ENCODE data around the gene KCNK15. TPM values are rescaled to one million over a fixed set of nuclear protein-coding genes. Genes with fewer than 3 reads are reported as not detected.

KCNK15 gene
- total RNA-seq, 6 experiments from 2014 or later = 0.07 to 0.43 (median 0.19) TPM; not detected in 2

DNA sequence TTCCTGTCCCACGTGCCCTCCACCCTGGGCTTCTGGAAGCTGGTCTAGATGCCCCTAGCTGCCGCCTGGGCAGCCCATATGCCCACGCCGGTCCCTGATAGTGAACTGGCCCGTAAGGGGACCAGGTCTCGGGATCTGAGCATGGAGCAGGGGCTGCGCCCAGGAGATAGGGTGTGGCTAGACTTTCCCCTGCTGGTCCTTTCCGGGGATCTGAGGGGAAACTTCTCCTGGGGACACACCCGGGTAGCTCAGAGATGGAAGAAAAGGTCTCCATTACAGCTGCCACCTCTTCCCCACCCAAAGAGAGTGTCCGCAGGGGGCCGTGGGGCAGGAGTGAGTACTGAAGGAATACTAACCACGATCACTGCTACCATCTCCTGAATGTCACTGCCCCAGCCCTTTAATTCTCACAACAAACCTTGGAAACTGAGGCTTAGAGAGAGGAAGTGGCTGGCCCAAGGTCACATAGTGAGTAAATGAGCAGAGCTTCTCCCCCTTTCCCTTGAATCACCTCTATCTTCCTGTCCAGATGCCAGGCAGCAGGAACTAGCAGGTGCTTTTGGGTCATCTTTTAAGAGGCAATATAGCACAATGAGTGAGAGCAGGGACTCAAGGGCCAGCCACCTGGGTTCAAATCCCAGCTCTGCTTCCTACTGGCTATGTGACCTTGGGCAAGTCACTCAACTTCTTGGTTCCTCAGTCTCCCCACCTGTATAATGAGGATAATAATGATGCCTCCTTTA lies 42.3 kb upstream of the KCNK15 start:
- Histone ChIP-seq H3K4me1 (no peaks in the 10 kb centered on the region), H3K4me3 (no peak overlapping the region), H3K36me3 (no peaks in the 10 kb centered on the region), H3K9me3 (no peaks in the 10 kb centered on the region), H3K27ac (no peak overlapping the region), H3K27me3 (no peaks in the 10 kb centered on the region)
- 73% methylated on average over 8 of the region's 12 CpGs for WGBS (ENCODE audit: insufficient coverage, low coverage, low lambda C conversion rate, missing lambda C conversion rate)
- TF ChIP-seq, protein P1, sequence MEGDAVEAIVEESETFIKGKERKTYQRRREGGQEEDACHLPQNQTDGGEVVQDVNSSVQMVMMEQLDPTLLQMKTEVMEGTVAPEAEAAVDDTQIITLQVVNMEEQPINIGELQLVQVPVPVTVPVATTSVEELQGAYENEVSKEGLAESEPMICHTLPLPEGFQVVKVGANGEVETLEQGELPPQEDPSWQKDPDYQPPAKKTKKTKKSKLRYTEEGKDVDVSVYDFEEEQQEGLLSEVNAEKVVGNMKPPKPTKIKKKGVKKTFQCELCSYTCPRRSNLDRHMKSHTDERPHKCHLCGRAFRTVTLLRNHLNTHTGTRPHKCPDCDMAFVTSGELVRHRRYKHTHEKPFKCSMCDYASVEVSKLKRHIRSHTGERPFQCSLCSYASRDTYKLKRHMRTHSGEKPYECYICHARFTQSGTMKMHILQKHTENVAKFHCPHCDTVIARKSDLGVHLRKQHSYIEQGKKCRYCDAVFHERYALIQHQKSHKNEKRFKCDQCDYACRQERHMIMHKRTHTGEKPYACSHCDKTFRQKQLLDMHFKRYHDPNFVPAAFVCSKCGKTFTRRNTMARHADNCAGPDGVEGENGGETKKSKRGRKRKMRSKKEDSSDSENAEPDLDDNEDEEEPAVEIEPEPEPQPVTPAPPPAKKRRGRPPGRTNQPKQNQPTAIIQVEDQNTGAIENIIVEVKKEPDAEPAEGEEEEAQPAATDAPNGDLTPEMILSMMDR (IDR thresholded peaks at IDR 0.05) = no peak
- TF ChIP-seq POLR2A (IDR thresholded peaks at IDR 0.05) = no peak
- ATAC-seq (no peak), DNase-seq (no peak)
- intact Hi-C loops (cut with DNase I) = no loop called here

DNA sequence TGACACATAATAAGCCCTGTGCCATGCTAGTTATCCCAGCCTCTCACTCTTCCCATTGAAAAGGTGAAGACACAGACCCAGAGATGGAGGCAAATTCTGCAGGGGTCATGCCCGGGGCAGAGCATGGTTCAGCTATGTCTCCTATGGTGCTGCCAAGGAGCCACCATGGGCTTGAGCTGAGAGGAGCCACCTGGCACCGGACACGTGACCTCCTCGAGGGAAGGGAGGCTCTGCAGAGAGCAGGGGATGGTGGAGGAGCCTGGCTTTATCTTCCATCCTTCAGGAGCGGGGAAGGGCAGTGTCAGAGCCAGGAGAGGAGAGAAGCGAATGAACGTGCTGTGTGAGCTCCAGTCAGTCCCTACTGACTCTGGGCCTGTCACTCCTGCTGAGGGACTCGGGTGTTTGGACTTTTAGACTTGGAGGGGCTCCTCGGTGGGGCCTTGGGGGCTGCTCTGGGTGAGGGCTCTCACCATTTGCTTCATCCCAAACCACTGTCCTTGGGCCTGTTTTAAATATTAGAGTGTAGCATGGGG lies 41.6 kb upstream of the KCNK15 start:
- TF ChIP-seq, protein P1 (IDR thresholded peaks at IDR 0.05) = no peak
- ATAC-seq (no peak), DNase-seq (no peak)
- H3K27me3 ChIP-seq = no peaks in the 10 kb centered on the region
- no peak overlapping the region for H3K27ac ChIP-seq
- WGBS (ENCODE audit: insufficient coverage, low coverage, low lambda C conversion rate, missing lambda C conversion rate) = 79% methylated on average over 2 of the region's 9 CpGs
- H3K4me1 ChIP-seq = no peaks in the 10 kb centered on the region
- H3K36me3 ChIP-seq = no peaks in the 10 kb centered on the region
- no peak overlapping the region for H3K4me3 ChIP-seq
- intact Hi-C loops (cut with DNase I) = no loop called here
- H3K9me3 ChIP-seq = no peaks in the 10 kb centered on the region

DNA sequence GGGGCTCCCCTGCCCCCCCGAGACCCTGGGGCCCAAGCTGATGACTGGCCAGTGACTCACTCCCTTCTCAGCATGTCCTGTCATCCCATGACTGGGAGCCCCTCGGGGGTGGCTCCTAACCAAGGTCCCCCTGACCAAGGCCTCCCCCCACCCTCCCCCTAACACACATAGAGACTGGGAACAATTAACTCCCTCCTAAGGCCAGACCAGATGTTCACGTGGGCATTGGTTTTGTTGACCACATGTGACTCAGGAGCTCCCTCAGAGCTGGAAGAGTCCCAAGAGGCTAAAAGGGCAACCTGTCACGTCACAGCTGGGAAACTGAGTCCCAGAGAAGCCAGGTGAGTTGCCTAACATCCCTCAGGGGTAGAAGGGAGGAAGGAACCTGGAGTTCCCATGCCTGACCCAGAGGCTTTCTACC lies 41.1 kb upstream of the KCNK15 start:
- Histone ChIP-seq H3K4me3 (no peak overlapping the region), H3K27ac (no peak overlapping the region), H3K36me3 (no peaks in the 10 kb centered on the region), H3K4me1 (no peaks in the 10 kb centered on the region), H3K9me3 (no peaks in the 10 kb centered on the region), H3K27me3 (no peaks in the 10 kb centered on the region)
- intact Hi-C loops (cut with DNase I) = no loop called here
- TF ChIP-seq, protein P1 (IDR thresholded peaks at IDR 0.05) = no peak
- no peak for TF ChIP-seq POLR2A (IDR thresholded peaks at IDR 0.05)
- ATAC-seq = no peak
- WGBS (ENCODE audit: insufficient coverage, low coverage, low lambda C conversion rate, missing lambda C conversion rate) = 63% methylated on average over 2 of the region's 4 CpGs
- DNase-seq = no peak

DNA sequence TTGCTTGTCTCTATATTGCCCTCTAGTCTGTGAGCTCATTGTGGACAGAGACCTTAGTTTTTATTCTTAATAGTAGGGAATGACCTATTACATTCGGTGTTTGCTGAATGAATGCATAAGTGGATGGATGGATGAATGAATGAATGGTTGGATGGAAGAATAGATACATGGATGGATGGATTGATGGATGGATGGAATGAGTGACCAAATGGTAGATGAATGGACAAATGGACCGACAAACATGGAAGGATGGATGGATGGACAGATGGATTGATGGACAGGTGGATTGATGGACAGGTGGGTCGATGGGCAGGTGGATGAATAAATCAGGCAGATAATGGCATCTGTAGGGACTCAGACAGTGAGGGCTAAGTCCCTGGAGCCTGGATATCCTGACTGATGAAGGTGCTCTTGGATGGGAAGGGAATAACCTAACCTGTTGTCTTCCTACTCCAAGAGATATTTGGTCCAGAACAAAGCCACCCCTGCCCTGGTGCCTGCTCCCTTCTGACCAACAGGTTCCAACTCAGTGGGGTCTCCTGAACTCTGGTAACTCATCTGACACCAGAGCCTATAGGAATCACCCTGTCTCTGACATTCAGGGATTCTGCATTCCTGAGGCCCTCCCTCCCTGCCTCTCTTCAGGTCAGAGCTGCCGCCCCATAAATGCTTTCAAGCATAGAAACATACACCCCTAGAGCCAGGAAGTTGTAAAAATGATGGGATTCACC lies 40.1 kb upstream of the KCNK15 start:
- Histone ChIP-seq H3K4me1 (no peaks in the 10 kb centered on the region), H3K27me3 (no peaks in the 10 kb centered on the region), H3K27ac (no peak overlapping the region), H3K9me3 (no peaks in the 10 kb centered on the region), H3K36me3 (no peaks in the 10 kb centered on the region), H3K4me3 (no peak overlapping the region)
- ATAC-seq (no peak), DNase-seq (no peak)
- 63% methylated on average over 4 of the region's 4 CpGs for WGBS (ENCODE audit: insufficient coverage, low coverage, low lambda C conversion rate, missing lambda C conversion rate)
- intact Hi-C loops (cut with DNase I) = no loop called here
- TF ChIP-seq POLR2A (IDR thresholded peaks at IDR 0.05) = no peak
- TF ChIP-seq, protein P1 (IDR thresholded peaks at IDR 0.05) = no peak
